ENCODE results near the gene CELSR2.
A peak's percentile ranks its signal among the peaks of the same experiment; 100 is the strongest.

Gene CELSR2

DNA sequence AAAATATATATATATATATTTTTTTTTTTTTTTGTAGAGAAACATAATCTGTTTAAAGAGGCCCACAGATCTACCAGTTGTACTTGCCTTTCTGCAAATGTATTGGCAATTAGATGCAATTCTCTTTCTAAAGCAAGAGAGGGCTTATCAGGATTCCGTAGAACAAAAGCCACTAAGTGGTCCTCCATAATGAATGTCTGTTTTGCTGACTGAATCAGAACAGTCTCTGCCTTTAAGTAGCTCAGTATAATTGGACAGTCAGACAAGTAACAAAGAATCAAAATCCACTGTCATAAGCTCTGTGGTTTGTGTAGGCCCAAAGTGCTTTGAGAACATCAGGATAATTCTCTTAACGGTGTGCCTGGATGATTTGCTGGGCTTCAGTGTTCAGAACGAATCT is 18.3 kb upstream of the CELSR2 start:
- no peak for DNase-seq (ENCODE audit: low spot score)

DNA sequence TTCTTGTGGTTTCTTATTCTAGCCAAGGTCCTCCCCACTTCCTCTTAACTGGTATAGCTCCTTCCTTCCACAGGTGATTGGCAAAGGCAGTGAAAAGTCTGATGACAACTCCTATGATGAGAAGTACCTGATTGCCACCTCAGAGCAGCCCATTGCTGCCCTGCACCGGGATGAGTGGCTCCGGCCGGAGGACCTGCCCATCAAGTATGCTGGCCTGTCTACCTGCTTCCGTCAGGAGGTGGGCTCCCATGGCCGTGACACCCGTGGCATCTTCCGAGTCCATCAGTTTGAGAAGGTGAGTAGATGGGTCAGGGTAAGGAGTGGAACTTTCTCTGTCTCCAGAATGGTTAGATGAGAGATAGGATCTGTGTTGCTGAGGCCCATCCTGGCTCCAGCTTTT is 14.2 kb upstream of the CELSR2 start:
- DNase-seq (ENCODE audit: low spot score) = no peak

DNA sequence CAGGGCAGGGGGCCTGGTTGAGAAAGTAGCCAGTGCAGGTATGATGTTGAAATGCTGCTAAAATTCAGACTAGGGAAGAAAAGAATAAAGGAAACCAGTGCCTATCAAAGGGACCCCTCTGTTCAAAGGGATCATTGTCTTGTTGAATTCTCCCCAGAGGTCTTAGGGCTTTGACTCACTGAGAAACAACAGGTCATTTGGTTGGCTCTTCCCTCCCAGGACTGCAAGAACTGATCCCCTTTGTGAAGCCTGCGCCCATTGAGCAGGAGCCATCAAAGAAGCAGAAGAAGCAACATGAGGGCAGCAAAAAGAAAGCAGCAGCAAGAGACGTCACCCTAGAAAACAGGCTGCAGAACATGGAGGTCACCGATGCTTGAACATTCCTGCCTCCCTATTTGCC is 11.8 kb upstream of the CELSR2 start:
- no peak for DNase-seq (ENCODE audit: low spot score)

GRCh38 chr1:109238382-109238781 is 11.0 kb upstream of the CELSR2 start:
- DNase-seq (ENCODE audit: low spot score) = no peak

DNA sequence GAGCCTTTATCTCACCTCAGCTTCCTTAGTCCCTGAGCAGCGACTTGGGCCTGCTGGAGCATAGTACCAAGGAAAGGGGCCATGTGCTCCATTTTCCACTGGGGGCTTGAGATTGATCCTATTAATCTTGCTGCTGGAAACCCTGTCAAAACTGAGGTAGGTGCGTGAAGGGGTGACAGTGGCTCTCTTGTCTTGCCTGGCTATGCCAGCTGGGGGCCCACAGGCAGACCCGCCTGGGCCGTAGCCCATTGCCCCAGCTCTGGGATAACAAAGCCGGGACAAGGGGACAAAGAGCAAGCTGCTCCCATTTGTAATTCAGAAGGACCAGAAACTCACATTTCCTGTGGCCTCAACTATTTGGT is 10.3 kb upstream of the CELSR2 start:
- DNase-seq (ENCODE audit: low spot score) = no peak

GRCh38 chr1:109239409-109240068 is 9.8 kb upstream of the CELSR2 start:
- peak; percentile 77 for DNase-seq (ENCODE audit: low spot score)

DNA sequence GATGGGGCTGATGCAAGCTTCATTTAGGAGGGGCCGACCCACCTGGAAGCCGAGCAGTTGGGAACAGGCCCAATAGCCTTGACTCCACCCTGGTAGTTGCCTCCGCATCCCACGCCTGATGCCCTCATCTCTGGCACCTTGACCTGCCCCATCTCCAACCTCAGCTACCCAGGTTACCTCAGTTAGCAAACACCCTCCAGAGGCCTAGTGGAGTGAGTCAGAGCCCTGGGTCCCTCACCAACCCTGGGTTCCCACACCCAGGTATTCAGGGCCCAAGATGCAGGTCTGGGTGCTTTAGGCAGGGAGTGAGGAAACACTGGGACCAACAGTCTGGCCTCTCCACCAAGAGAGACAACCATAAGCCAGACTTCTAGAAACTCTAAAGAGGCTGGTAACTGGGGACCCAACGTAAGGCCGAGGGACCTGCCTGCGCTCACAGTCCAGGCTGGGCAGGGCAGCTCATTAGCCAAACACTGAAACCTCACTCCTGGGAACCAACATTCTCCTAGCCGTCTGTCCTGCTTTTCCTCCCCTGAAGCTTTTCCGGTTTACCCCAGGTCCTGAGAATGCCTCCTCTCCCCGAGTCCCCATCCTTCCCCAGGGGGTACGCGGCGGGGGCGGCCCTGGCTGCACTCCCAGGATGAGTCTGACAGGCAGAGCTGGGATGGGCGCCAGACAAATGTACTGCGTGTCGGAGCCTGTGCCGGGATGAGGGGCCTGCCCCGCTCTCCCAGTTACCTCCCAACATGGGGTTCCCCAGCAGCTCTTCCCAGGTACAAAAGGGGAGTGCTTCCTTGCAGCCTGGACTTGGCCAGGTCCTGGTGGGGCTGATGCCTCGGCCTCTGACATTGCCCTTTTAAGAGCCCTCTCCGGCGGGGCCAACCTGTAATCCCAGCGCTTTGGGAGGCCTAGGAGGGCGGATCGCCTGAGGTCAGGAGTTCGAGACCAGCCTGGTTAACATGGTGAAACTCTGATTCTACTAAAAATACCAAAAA is 8.9 kb upstream of the CELSR2 start:
- peak; percentile 56 for DNase-seq (ENCODE audit: low spot score)

DNA sequence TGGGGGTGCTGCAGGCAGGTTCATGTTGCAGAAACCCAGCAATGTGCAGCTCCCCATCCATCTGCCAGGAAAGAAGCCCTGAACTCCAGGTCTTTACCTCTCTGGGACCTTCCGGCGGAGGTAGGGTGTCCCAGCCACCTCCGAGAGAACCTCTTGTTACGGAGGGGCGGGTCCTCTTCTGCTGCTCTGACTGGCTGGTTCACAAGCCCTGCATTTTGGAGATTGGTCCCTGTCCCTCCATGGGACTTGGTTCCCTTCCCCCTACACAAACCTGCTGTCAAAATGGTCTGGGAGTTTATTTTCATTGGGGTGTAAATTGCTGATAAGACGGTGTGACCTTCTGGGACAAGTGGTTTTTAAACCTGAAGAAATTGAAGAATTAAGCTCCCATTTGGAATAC is 8.0 kb upstream of the CELSR2 start:
- no peak for DNase-seq (ENCODE audit: low spot score)

DNA sequence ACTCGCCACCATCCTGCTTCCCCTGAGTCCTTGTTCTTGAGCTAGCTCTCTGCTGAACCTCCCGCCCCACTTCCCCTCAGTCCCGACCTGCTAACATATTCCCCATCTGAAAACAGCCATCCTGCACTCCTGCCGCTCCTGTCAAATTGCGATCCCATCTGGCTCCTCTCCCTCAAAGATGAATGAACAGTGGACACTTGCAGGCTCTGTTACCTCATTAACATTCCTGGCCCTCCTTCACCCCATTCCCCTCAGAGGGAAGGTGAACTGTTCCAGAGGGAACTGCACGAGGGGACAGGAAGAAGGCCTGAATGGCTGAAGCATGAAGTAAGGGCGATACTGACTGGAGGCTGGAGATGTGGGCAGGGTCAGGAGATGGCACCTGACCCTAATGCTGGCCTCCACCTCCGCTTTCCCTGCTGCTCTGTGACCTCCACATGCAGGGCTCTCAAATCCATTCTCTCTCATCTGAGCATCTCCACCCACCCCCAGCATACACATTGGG is 7.4 kb upstream of the CELSR2 start:
- DNase-seq (ENCODE audit: low spot score) = no peak

GRCh38 chr1:109242387-109242786 is 7.0 kb upstream of the CELSR2 start:
- DNase-seq (ENCODE audit: low spot score) = no peak

DNA sequence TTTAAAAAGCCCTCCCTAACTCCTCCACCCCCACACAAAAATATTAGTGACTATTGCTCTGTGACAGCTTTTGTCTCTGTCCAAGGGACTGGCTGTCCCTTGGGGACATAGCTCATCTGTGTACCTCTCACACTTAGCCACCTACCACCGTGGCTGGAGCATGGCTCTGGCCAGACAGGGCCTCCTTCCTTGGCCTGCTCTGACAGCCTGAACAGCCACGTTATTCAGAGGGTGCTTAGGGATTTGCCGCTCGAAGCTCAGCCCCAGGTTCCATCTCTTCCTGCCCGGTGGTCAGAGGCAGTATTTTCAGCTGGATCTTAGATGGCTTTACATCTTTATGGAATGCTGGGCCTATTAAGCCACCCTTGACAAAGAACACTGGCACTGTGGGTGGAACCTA is 6.1 kb upstream of the CELSR2 start:
- no peak for DNase-seq (ENCODE audit: low spot score)

GRCh38 chr1:109243860-109244552 is 5.3 kb upstream of the CELSR2 start:
- no peak for DNase-seq (ENCODE audit: low spot score)

- no peak for DNase-seq (ENCODE audit: low spot score)
Measured at GRCh38 chr1:109246141-109246551, 3.2 kb upstream of the CELSR2 start.

DNA sequence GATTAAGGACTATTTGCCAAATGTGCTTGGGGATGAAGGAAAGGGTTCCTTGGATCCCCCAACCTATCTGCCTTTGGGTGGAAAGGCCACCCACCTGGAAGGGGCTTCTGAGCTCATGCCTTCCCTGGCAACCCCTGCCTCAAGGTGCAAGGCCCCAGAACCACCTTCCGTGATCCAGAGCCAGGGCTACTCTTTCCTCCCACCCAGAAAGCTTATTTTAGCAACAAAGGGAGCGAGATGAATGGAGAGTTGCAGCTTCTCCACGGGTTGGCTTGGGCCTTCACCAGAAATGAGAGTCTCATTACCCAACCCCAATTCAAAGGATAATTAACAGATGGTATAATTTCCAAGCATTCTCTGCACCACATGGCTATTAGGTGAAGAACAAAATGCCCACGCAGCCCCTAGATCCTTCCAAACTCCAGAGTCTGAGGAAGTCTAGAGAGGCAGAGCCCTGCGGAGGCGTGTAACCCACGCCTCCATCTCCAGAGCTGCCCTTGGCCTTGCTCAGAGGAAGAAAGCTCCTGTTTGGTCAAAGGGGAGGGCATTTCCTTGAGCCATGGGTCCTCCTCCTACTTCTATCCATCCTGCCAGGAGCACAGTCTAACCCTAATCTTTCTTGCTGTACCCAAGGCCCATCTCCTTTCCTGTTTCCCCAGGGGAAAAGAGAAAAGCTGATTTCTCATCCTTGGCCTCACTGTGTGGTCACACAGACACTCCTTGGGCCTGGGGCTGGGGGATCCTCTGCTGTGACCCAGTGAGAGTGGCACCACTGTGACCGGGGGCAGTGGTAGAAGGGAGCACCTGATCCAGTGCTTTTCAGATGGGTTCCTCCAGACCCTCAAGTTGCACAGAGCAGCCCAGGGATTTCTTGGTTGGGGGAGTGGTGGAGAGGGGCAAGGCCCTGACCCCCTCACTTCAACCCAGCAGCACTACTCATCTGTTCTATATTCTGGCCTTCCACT is 1.7 kb upstream of the CELSR2 start:
- no peak for DNase-seq (ENCODE audit: low spot score)

- no peak for DNase-seq (ENCODE audit: low spot score)
Measured at GRCh38 chr1:109248444-109248796, 919 bp upstream of the CELSR2 start.

DNA sequence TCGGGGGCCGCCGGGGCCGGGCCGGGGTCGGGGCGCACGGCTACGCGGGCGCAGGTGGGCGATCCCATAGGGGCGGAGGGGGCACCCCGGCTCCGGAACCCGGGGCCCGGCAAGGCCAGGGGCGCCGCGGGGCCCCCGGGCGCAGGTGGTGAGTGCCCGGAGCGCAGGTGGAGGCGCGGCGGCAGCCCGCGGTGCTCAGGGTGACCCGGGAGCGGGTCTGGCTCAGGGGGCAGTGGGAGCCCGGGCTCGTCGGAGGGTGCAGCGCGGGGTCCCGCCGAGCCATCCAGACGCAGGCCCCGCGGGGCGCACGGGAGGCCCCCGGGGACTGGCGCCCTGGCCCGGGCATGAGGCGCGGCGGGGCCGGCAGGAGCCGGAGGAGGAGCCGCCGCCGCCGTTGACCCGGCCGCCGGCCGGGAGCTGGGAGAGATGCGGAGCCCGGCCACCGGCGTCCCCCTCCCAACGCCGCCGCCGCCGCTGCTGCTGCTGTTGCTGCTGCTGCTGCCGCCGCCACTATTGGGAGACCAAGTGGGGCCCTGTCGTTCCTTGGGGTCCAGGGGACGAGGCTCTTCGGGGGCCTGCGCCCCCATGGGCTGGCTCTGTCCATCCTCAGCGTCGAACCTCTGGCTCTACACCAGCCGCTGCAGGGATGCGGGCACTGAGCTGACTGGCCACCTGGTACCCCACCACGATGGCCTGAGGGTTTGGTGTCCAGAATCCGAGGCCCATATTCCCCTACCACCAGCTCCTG is 489 bp downstream of the CELSR2 start:
- DNase-seq (ENCODE audit: low spot score) = peak; percentile 81

DNA sequence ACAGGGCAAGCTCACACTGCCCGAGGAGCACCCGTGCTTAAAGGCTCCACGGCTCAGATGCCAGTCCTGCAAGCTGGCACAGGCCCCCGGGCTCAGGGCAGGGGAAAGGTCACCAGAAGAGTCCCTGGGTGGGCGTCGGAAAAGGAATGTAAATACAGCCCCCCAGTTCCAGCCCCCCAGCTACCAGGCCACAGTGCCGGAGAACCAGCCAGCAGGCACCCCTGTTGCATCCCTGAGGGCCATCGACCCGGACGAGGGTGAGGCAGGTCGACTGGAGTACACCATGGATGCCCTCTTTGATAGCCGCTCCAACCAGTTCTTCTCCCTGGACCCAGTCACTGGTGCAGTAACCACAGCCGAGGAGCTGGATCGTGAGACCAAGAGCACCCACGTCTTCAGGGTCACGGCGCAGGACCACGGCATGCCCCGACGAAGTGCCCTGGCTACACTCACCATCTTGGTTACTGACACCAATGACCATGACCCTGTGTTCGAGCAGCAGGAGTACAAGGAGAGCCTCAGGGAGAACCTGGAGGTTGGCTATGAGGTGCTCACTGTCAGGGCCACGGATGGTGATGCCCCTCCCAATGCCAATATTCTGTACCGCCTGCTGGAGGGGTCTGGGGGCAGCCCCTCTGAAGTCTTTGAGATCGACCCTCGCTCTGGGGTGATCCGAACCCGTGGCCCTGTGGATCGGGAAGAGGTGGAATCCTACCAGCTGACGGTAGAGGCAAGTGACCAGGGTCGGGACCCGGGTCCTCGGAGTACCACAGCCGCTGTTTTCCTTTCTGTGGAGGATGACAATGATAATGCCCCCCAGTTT is 1.3 kb downstream of the CELSR2 start:
- no peak for DNase-seq (ENCODE audit: low spot score)

- DNase-seq (ENCODE audit: low spot score) = no peak
Measured at GRCh38 chr1:109251277-109252166, 2.2 kb downstream of the CELSR2 start.

Data from iPS-NIHi11 (cell line).